ENCODE data around the gene GLIS1.

Gene GLIS1

GRCh38 chr1:53618500-53619366 is 120.2 kb downstream of the GLIS1 start:
- DNase-seq (ENCODE audit: low spot score) (no peak), FAIRE-seq (no peak)

DNA sequence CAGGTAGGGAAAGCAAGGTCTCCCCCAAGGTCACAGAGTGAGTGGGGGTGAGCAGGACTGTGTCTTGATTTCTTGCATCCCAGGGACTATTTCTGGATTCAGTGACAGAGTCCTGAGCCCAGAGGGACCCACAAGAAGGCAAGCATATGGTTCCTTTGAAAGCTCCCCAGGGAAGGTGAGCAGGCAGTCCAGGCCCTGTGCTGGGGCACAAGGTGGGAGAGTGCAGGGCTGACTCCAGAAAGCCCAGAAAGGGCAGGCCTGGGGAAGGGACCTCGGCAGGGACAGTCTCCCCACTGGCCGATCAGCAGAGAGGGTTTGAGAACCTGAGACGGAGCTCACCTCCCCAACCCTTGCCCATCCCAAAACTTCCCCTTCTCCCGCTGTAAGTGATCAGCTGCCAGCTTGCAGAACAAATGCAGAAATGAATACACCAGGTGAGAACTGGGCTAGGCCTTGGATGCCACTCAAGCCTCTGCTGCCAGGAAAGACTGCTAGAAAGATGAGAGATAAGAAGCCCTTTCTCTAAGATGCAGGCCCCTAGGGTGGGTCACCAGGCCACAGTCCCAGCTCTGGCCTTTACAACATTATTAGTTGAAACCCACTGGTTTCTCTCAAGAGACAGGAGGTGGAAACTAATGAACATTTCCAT is 121.0 kb downstream of the GLIS1 start:
- no peak for FAIRE-seq
- no peak for DNase-seq (ENCODE audit: low spot score)

DNA sequence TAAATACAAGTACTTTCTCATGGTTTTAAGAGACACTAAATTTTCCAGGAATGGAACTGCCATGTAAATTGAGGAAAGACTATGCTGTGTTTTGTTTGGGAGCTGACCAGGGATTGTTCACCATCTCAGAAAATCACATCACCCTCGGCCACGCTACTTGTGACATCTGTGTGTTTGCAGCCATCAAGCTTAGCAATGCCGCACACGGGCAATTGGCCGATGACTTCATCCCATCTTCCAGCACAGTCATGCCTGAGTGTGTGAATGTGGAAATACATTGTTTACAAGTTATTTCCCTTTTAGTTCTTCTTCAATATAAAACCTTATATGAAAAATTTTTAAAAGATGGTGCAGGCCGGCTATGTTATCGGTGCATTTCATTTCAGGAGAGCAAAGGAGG is 121.6 kb downstream of the GLIS1 start:
- no peak for DNase-seq (ENCODE audit: low spot score)
- FAIRE-seq, result no peak

- DNase-seq (ENCODE audit: low spot score) (no peak), FAIRE-seq (no peak)
Observed at GRCh38 chr1:53616927-53617326, 122.0 kb downstream of the GLIS1 start.

- DNase-seq (ENCODE audit: low spot score), result no peak
- no peak for FAIRE-seq
Observed at GRCh38 chr1:53616511-53616910, 122.5 kb downstream of the GLIS1 start.

- no peak for DNase-seq (ENCODE audit: low spot score)
- FAIRE-seq, result no peak
Observed at GRCh38 chr1:53615101-53615500, 123.9 kb downstream of the GLIS1 start.

DNA sequence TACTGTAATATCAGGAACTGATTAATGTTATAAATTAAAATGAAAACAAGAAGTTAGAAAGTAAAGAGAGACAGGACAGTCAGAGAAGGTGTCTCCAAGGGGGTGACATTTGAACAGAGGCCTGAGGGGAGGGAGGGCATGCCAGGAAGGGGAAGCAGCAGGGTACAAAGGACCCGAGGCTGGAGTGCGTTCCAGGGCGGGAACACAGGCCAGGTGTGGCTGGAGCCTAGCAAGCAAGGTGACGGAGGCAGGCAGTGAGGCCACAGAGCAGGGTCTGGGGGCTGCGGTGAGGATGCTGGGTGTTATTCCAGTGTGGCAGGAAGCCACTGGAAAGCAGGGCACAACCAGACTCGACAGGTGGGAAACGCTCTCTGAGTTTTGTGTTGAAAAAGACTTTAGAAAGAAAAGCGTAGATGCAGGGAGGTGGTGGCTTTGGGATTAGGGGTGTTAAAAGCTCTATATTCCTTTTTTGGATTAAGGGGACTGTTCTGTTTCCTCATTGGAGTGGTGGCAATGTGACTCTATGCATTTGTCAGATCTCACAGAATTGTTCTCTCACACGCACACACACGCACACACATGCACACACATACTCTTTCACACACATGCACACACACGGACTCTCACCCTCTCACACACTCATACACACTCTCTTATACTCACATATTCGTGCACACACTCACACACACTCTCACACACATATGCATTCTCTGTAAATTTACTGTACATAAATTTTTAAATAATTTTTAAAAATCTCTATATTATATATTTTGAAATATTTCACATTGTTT is 124.5 kb downstream of the GLIS1 start:
- FAIRE-seq (no peak), DNase-seq (ENCODE audit: low spot score) (no peak)

- DNase-seq (ENCODE audit: low spot score), result no peak
- no peak for FAIRE-seq
Observed at GRCh38 chr1:53608676-53609075, 130.3 kb downstream of the GLIS1 start.

- no peak for DNase-seq (ENCODE audit: low spot score)
- no peak for FAIRE-seq
Observed at GRCh38 chr1:53608071-53608470, 130.9 kb downstream of the GLIS1 start.

DNA sequence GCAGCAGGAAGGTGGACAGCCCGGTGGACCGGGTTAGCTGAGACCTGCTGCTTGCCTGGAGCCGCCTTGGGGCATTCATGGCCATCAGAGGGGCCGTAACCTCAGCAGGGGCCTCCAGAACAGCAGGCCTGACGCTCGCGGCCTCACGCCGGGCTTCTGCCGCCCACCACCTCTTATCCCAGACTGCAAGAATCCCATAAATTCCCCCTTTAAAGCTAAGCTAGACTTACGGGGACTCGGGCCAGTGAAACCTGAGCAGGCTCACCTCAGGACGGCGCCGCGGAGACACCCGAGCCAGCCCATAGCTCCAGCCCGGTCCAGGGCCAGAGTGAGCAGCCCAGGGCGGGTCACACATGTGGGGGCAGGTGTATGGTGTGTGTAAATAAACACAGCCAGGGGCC is 132.3 kb downstream of the GLIS1 start:
- FAIRE-seq (no peak), DNase-seq (ENCODE audit: low spot score) (no peak)

DNA sequence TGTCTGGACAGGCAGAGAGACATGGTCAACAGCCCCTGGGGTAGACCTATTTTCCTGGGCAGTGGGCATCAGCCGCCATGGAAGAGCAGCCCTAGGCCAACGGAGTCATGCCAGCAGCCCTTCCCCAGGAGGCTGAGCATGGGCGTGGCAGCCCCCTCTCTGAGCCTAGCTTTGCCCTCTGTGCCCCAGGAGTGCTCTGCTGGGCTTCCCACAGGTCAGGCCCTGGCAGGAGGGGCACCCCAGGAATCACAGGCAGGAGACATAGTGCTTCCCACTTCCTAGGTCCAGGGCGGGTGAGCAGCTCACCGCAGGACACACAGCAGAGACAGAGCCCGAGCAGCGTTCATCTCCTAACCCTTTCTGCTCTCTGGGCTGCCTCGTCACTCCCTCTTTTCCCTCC is 132.8 kb downstream of the GLIS1 start:
- FAIRE-seq (no peak), DNase-seq (ENCODE audit: low spot score) (no peak)

GRCh38 chr1:53605181-53605580 is 133.8 kb downstream of the GLIS1 start:
- DNase-seq (ENCODE audit: low spot score) (no peak), FAIRE-seq (no peak)

DNA sequence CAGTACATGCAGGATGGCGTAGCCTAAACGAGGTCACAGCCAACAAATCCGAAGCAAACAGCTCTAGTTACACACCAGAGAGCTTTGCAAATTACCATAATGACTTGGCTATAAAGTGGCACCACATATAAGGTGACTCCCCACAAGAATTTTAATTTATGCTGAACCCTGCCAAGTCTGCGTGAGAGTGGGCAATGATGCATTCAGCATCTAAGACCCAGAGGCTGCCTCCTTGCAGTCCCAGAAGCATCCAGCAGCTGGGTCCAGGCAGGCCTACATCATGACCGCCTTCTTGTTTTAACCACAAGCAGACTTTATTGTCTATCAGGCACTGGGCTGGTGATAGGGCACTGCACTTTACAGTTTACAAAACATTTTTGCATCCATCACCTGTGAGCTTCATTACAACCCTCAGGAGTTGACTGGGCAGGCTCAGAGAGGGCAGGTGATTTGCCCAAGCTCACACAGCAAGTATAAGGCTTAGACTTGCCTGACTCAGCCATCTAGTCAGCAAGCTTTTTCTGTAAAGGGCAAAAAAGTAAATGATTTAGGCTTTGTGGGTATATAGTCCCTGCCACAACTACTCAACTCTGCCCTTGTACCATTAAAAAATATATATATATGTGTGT is 134.6 kb downstream of the GLIS1 start:
- no peak for FAIRE-seq

GRCh38 chr1:53603431-53603830 is 135.5 kb downstream of the GLIS1 start:
- no peak for FAIRE-seq
- no peak for DNase-seq (ENCODE audit: low spot score)

More for the DNA sequence above, 134.6 kb downstream of the GLIS1 start:
- DNase-seq (ENCODE audit: low spot score), result no peak

GRCh38 chr1:53601867-53602775 is 136.8 kb downstream of the GLIS1 start:
- DNase-seq (ENCODE audit: low spot score), result no peak
- no peak for FAIRE-seq

DNA sequence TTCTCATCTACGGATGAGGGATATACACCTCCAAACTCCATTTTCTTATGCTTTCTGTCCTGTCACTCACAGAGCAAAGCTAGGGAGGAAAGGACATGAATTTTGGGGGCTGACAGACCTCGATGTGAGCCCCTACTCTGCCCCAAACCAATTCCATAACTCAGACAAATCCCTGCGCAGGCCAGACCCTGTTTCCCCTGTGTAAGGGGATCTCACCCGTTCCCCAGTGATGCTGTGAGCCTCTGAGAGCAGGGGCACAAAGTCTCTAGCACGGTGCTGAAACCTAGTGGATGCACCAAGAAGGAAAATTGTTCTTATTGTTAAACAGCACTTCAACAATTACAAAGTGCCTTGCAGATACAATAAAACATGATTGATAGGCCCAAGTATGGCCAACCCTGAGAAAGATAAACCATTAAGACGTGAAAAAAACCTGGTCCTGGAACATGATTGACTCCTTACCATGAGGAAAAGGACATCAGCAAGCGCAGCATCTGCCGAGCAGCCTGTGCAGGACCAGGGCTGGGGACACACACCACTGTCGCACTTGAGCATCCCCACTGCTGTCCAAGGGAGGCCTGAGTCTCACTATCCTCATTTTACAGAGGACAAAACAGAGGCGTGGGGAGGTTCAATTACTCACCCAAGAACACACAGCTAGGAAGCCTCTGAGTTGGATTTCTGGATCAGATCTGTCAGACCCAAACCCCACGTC is 137.8 kb downstream of the GLIS1 start:
- FAIRE-seq (no peak), DNase-seq (ENCODE audit: low spot score) (no peak)

DNA sequence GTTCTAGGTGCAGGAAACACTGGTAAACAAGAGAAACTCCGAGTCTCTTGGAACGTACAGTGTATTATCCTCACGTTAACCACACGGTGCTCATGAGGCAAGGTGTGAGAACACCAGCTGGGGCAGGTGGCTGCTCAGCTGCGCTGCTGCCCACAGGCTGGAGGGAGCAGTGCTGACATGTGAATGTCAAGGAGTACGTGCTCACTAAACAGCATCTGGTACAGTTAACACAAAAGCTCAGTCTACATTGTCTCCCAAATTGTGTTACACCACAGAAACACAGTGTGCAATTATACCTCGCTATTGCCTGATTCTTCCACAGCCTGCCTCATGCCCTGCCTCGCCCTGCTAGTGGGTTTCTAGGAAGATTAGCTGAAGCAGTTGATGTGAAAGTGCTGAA is 138.4 kb downstream of the GLIS1 start:
- FAIRE-seq (no peak), DNase-seq (ENCODE audit: low spot score) (no peak)

- no peak for DNase-seq (ENCODE audit: low spot score)
- FAIRE-seq, result no peak
Observed at GRCh38 chr1:53600001-53600400, 139.0 kb downstream of the GLIS1 start.

DNA sequence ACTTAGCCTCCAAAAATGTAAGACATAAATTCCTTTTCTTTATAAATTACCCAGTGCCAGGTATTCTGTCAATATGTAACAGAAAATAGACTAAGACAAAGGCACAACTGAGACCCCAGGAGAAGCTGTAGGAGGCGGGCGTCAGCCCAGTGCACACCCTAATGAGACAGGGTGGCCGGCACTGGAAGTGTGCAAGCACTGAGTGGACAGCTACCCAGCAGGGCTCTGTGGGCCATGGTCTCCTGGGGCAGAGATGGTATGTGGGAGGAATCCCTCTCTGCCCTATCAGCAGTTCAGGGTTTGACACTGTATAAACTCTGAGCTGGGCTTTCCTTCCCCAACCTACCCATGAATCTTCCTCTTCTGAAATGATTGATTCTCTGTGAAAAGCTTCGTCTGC is 139.5 kb downstream of the GLIS1 start:
- DNase-seq (ENCODE audit: low spot score) (no peak), FAIRE-seq (no peak)

GRCh38 chr1:53598966-53599365 is 140.0 kb downstream of the GLIS1 start:
- DNase-seq (ENCODE audit: low spot score) (no peak), FAIRE-seq (no peak)

Measured in urothelium cell line (cell line).